Omental fat pad (tissue), 4 donors: Measurements from ENCODE around the gene OPRL1. TPM values are rescaled to one million over a fixed set of nuclear protein-coding genes. Genes with fewer than 3 reads are reported as not detected.

Source experiments
- ATAC-seq: fragments of 150-250 bp; one replicate; pipeline ENCODE4 v1.9.1; 2016; ENCODE audit warnings: mild to moderate bottlenecking, moderate library complexity; ENCODE audit not compliant: low FRiP score
- DNase-seq: peaks from one replicate; pipeline ENCODE4 v3.0.0-alpha.2; 2019; ENCODE audit warnings: low spot score
- CTCF ChIP-seq, 3 donors: fragments of 450-650 bp; IDR thresholded peaks; one replicate each; pipeline ENCODE4 v1.5.1; 2016 to 2017; ENCODE audit warnings: antibody characterized with exemption in 3 of 3, mild to moderate bottlenecking in 3 of 3, moderate library complexity in 2 of 3
- total RNA-seq, 4 donors: library from RNA; depleted of rRNA; stranded (reverse); fragments of >200 nt; gene quantifications; one replicate each; pipeline ENCODE4 v1.1.0, GENCODE V29; 2016

The OPRL1 gene
- total RNA-seq, 4 donors from 2014 or later: 0.96 to 4.4 (median 1.4) TPM

GRCh38 chr20:64069614-64070243, 10.2 kb upstream of the OPRL1 start:
- TF ChIP-seq CTCF (IDR thresholded peaks at IDR 0.05): peak in 1 of 3 donors; percentile 29
- DNase-seq: no peak
- ATAC-seq: no peak

GRCh38 chr20:64070244-64070993, 9.5 kb upstream of the OPRL1 start:
- DNase-seq: no peak
- ATAC-seq: no peak
- TF ChIP-seq CTCF (IDR thresholded peaks at IDR 0.05): no peak

- DNase-seq (no peak), ATAC-seq (no peak)
- no peak for TF ChIP-seq CTCF (IDR thresholded peaks at IDR 0.05)
Measured at GRCh38 chr20:64071341-64072332, 8.2 kb upstream of the OPRL1 start.

- no peak for TF ChIP-seq CTCF (IDR thresholded peaks at IDR 0.05)
- ATAC-seq: no peak
- no peak for DNase-seq
Measured at GRCh38 chr20:64072498-64073063, 7.3 kb upstream of the OPRL1 start.

- ATAC-seq: no peak
- TF ChIP-seq CTCF (IDR thresholded peaks at IDR 0.05): no peak
- DNase-seq: no peak
Measured at GRCh38 chr20:64073476-64074183, 6.3 kb upstream of the OPRL1 start.

GRCh38 chr20:64074184-64074789, 5.6 kb upstream of the OPRL1 start:
- DNase-seq: no peak

More at GRCh38 chr20:64074184-64074789, 5.6 kb upstream of the OPRL1 start:
- no peak for ATAC-seq
- no peak for TF ChIP-seq CTCF (IDR thresholded peaks at IDR 0.05)
